HG03469 (cell line): ENCODE data around the gene MFRP.

Experiments
- ATAC-seq: cut with Tn5 transposase; IDR thresholded peaks from one replicate; pipeline ENCODE4 v1.9.1; 2021; ENCODE audit warnings: mild to moderate bottlenecking, moderate library complexity, moderate number of reproducible peaks; ENCODE audit not compliant: unreplicated experiment

The MFRP gene

GRCh38 chr11:119298726-119299125, 47.8 kb downstream of the MFRP start:
- ATAC-seq, result no peak

- no peak for ATAC-seq
These were observed 48.6 kb downstream of the MFRP start for GRCh38 chr11:119297938-119298337.

GRCh38 chr11:119295178-119295577, 51.3 kb downstream of the MFRP start:
- no peak for ATAC-seq

GRCh38 chr11:119293461-119293860, 53.0 kb downstream of the MFRP start:
- ATAC-seq, result no peak

- ATAC-seq, result no peak
These were observed 55.5 kb downstream of the MFRP start for GRCh38 chr11:119290894-119291497.
